Measurements from ENCODE around the gene DCST1.

Gene DCST1

GRCh38 chr1:155052439-155053395, 19.1 kb downstream of the DCST1 start:
- TF ChIP-seq CTCF (IDR thresholded peaks at IDR 0.05; ENCODE audit: extremely low read depth, insufficient read depth, missing control alignments), result peak; percentile 45
- peak; percentile 62 for DNase-seq (ENCODE audit: low spot score)
- in situ Hi-C loops (cut with MboI; ENCODE audit: low pct_unique_long_range_greater_than_20kb, low sequenced_read_pairs, unreplicated experiment), result loop anchor here (25.0 kb wide), 1 partner anchor 390 kb away; no protein-coding TSS in a partner anchor

- no peak for DNase-seq (ENCODE audit: low spot score)
- in situ Hi-C loops (cut with MboI; ENCODE audit: low pct_unique_long_range_greater_than_20kb, low sequenced_read_pairs, unreplicated experiment), result loop anchor here (25.0 kb wide), 1 partner anchor 391 kb away; no protein-coding TSS in a partner anchor
- no peak for TF ChIP-seq CTCF (IDR thresholded peaks at IDR 0.05; ENCODE audit: extremely low read depth, insufficient read depth, missing control alignments)
These were observed 20.0 kb downstream of the DCST1 start for GRCh38 chr1:155053531-155054105.

- DNase-seq (ENCODE audit: low spot score), result no peak
- in situ Hi-C loops (cut with MboI; ENCODE audit: low pct_unique_long_range_greater_than_20kb, low sequenced_read_pairs, unreplicated experiment), result loop anchor here (25.0 kb wide), 1 partner anchor 395 kb away; no protein-coding TSS in a partner anchor
- no peak for TF ChIP-seq CTCF (IDR thresholded peaks at IDR 0.05; ENCODE audit: extremely low read depth, insufficient read depth, missing control alignments)
These were observed 23.5 kb downstream of the DCST1 start for GRCh38 chr1:155057104-155057503.

- in situ Hi-C loops (cut with MboI; ENCODE audit: low pct_unique_long_range_greater_than_20kb, low sequenced_read_pairs, unreplicated experiment), result loop anchor here (25.0 kb wide), 1 partner anchor 395 kb away; no protein-coding TSS in a partner anchor
- no peak for TF ChIP-seq CTCF (IDR thresholded peaks at IDR 0.05; ENCODE audit: extremely low read depth, insufficient read depth, missing control alignments)
- no peak for DNase-seq (ENCODE audit: low spot score)
These were observed 24.2 kb downstream of the DCST1 start for GRCh38 chr1:155057788-155058211.

- DNase-seq (ENCODE audit: low spot score), result no peak
- no peak for TF ChIP-seq CTCF (IDR thresholded peaks at IDR 0.05; ENCODE audit: extremely low read depth, insufficient read depth, missing control alignments)
- in situ Hi-C loops (cut with MboI; ENCODE audit: low pct_unique_long_range_greater_than_20kb, low sequenced_read_pairs, unreplicated experiment), result loop anchor here (25.0 kb wide), 1 partner anchor 398 kb away; no protein-coding TSS in a partner anchor
These were observed 27.1 kb downstream of the DCST1 start for GRCh38 chr1:155060736-155061135.

GRCh38 chr1:155061381-155062150, 27.9 kb downstream of the DCST1 start:
- in situ Hi-C loops (cut with MboI; ENCODE audit: low pct_unique_long_range_greater_than_20kb, low sequenced_read_pairs, unreplicated experiment), result loop anchor here (25.0 kb wide), 1 partner anchor 399 kb away; no protein-coding TSS in a partner anchor
- peak; percentile 98 for TF ChIP-seq CTCF (IDR thresholded peaks at IDR 0.05; ENCODE audit: extremely low read depth, insufficient read depth, missing control alignments)
- DNase-seq (ENCODE audit: low spot score), result peak; percentile 93
